SJCRH30 (cell line): Measurements from ENCODE around the gene FOXB1. TPM values are rescaled to one million over a fixed set of nuclear protein-coding genes. Genes with fewer than 3 reads are reported as not detected.

Experiments used
- DNase-seq, 2 experiments: peaks; one replicate each; pipeline ENCODE4 v3.0.0-alpha.2; 2015 to 2020
- H3K27ac ChIP-seq: fragments of 250-450 bp; sonication (Bioruptor Pico); 2 replicates; pipeline ENCODE4 v1.5.1; 2020; ENCODE audit warnings: mild to moderate bottlenecking, moderate library complexity
- H3K27me3 ChIP-seq: fragments of 250-450 bp; sonication (Bioruptor Pico); 2 replicates; pipeline ENCODE4 v1.5.1; 2020; ENCODE audit warnings: mild to moderate bottlenecking, moderate library complexity
- H3K36me3 ChIP-seq: fragments of 250-450 bp; sonication (Bioruptor Pico); 2 replicates; pipeline ENCODE4 v1.5.1; 2020; ENCODE audit warnings: mild to moderate bottlenecking, moderate library complexity
- H3K4me1 ChIP-seq: fragments of 250-450 bp; sonication (Bioruptor Pico); 2 replicates; pipeline ENCODE4 v1.5.1; 2020; ENCODE audit warnings: mild to moderate bottlenecking, moderate library complexity
- H3K4me3 ChIP-seq: fragments of 250-450 bp; sonication (Bioruptor Pico); 2 replicates; pipeline ENCODE4 v1.5.1; 2020; ENCODE audit warnings: mild to moderate bottlenecking, moderate library complexity
- H3K9me3 ChIP-seq: fragments of 250-450 bp; sonication (Bioruptor Pico); replicated peaks from 2 replicates; pipeline ENCODE4 v1.5.1; 2020; ENCODE audit warnings: mild to moderate bottlenecking, moderate library complexity
- total RNA-seq: library from RNA; depleted of rRNA; stranded (reverse); fragments of >200 nt; shearing (Covaris generic); gene quantifications from 2 replicates; pipeline ENCODE4 v1.2.3, GENCODE V29; 2014

Gene FOXB1
- total RNA-seq, 1 experiment from 2014 or later: 0.51 TPM

GRCh38 chr15:59994888-59995557 is 9.1 kb upstream of the FOXB1 start:
- H3K27ac ChIP-seq: no peak overlapping the region
- H3K4me1 ChIP-seq: peaks cover 18% of the 10 kb centered on the region
- H3K36me3 ChIP-seq: no peaks in the 10 kb centered on the region
- H3K9me3 ChIP-seq: no peaks in the 10 kb centered on the region
- H3K27me3 ChIP-seq: 0 out of 2 replicates have a peak, but pooled peaks cover 3% of the 10 kb centered on the region
- H3K4me3 ChIP-seq: no peak overlapping the region
- DNase-seq: no peak

GRCh38 chr15:59995568-59996297 is 8.4 kb upstream of the FOXB1 start:
- Histone ChIP-seq H3K27me3 (0 out of 2 replicates have a peak, but pooled peaks cover 7% of the 10 kb centered on the region), H3K9me3 (no peaks in the 10 kb centered on the region), H3K36me3 (no peaks in the 10 kb centered on the region), H3K4me3 (no peak overlapping the region), H3K4me1 (peaks cover 24% of the 10 kb centered on the region), H3K27ac (no peak overlapping the region)
- no peak for DNase-seq

DNA sequence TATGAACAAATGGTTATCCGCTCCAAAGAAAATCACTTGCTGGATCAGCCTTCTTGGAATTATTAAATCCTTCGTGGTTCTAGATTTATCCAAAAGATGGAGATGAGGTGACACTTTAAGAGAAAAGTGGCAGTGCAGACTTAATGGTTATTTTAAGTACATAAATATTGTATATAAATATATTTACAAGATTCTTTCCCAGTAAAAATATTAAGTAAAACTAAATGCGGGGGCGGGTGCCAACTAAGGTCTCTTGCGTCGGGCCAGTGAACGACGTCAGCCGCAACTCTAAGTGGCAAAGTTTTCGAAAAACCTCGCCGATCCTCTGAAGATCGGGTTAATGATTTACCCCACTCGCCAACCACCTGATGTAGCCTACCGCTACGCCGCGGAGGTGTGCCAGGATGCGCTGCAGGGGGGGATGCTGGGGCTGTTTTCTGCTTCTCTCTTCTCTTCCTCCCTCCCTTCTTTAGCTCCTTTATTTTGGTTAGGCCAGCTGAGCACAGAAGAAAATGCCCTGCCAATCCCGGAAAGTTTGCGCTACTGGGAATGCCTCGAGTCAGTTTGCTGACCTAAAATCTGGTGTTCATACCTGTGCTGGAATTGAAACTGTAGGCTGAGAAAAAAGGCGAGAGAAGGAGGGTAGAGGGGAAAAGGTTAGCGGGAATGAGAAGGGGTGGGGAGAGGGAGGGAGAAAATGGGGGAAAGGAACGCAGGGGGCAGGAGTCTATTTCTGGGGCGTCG is 7.6 kb upstream of the FOXB1 start:
- no peaks in the 10 kb centered on the region for H3K9me3 ChIP-seq
- H3K27ac ChIP-seq: no peak overlapping the region
- peak overlapping the region; percentile 38 for H3K4me3 ChIP-seq
- 0 out of 2 replicates have a peak, but pooled peaks cover 11% of the 10 kb centered on the region for H3K27me3 ChIP-seq
- no peaks in the 10 kb centered on the region for H3K36me3 ChIP-seq
- no peak for DNase-seq
- H3K4me1 ChIP-seq: peaks cover 29% of the 10 kb centered on the region

DNA sequence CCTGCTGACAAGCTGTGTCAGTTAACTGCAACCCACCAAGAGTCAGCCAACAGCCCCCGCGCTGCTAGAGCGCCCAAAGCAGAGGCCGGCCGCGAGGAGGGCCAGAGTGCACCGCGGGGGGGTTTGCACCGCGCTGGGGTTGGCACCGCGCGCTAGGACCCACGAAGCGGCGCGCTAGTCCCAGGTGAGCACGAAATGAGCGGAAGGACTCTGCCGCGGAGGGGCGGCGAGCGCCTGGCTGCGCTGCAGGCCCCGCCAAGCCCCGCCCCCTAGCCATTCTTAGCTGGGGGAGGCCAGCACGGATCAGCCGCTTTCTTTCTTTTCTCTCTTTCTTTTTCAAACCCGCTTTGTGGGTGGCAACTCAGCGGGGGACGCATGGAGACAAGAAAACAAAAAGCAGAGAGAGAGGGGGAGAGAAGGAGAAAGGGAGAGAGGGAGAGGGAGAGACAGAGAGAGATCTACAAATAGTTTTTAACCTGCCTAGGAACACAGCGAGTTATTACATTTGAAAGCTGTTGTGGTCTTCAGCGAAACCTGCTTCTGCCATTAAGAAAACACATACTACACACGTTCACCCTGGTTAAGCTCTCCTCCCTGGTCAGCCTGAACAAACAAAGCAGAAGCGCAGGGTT is 6.9 kb upstream of the FOXB1 start:
- Histone ChIP-seq H3K27me3 (peaks cover 14% of the 10 kb centered on the region), H3K27ac (no peak overlapping the region), H3K9me3 (no peaks in the 10 kb centered on the region), H3K4me3 (peak overlapping the region; percentile 38), H3K4me1 (peaks cover 29% of the 10 kb centered on the region), H3K36me3 (no peaks in the 10 kb centered on the region)
- peak in 1 of 2 experiments; percentile 47 for DNase-seq

- Histone ChIP-seq H3K4me1 (peaks cover 29% of the 10 kb centered on the region), H3K36me3 (no peaks in the 10 kb centered on the region), H3K27me3 (peaks cover 19% of the 10 kb centered on the region), H3K9me3 (no peaks in the 10 kb centered on the region), H3K27ac (no peak overlapping the region), H3K4me3 (no peak overlapping the region)
- peak in 1 of 2 experiments; percentile 24 for DNase-seq
These were observed 5.7 kb upstream of the FOXB1 start for GRCh38 chr15:59998305-59998949.

GRCh38 chr15:59998950-59999611 is 5.0 kb upstream of the FOXB1 start:
- Histone ChIP-seq H3K27ac (peak overlapping the region; percentile 58), H3K9me3 (no peaks in the 10 kb centered on the region), H3K36me3 (no peaks in the 10 kb centered on the region), H3K27me3 (peaks cover 24% of the 10 kb centered on the region), H3K4me3 (peak overlapping the region; percentile 54), H3K4me1 (peaks cover 29% of the 10 kb centered on the region)
- DNase-seq: peak; percentile 66 to 82

GRCh38 chr15:59999612-60000112 is 4.4 kb upstream of the FOXB1 start:
- H3K4me1 ChIP-seq: peaks cover 29% of the 10 kb centered on the region
- H3K27me3 ChIP-seq: peaks cover 24% of the 10 kb centered on the region
- peak; percentile 48 to 61 for DNase-seq
- peak overlapping the region; percentile 54 for H3K4me3 ChIP-seq
- H3K9me3 ChIP-seq: no peaks in the 10 kb centered on the region
- peak overlapping the region; percentile 58 for H3K27ac ChIP-seq
- H3K36me3 ChIP-seq: no peaks in the 10 kb centered on the region

DNA sequence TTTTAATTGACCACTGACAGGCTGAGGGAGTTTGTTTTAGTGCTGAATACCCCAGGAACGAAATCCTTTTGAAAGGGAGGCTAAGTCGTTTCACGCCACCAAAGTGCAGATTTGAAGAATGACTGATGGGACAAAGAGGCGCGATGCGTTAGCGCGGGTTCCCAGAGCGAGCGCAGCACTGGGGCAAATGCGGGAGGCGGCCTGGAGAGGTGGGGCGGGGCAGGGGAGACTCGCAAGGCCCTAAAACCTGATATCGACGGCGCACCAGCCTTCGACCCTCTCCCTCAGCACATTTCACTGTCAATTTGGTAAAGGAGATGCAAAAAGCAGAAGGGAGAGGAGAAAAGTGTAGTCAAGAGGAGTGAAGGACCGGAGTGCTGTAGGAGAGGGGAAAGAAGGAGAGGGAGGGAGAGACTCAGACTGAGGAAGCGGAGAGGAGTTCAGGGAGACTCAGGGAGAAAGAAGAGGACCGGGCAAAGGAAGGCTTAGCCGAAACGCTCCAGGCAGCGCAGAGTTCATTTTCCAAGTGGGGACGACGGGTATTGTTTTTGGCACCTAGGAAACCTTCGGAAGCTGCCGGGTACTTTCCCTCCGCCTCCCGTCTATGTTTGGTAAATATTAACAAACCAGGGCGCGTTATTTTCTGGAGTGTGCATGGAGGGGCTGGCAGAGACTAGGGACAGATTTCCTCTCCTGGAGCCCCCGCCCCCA is 3.8 kb upstream of the FOXB1 start:
- peaks cover 24% of the 10 kb centered on the region for H3K27me3 ChIP-seq
- H3K9me3 ChIP-seq: no peaks in the 10 kb centered on the region
- peak overlapping the region; percentile 54 for H3K4me3 ChIP-seq
- DNase-seq: peak; percentile 41 to 58
- H3K27ac ChIP-seq: peak overlapping the region; percentile 58
- H3K36me3 ChIP-seq: no peaks in the 10 kb centered on the region
- peaks cover 30% of the 10 kb centered on the region for H3K4me1 ChIP-seq

DNA sequence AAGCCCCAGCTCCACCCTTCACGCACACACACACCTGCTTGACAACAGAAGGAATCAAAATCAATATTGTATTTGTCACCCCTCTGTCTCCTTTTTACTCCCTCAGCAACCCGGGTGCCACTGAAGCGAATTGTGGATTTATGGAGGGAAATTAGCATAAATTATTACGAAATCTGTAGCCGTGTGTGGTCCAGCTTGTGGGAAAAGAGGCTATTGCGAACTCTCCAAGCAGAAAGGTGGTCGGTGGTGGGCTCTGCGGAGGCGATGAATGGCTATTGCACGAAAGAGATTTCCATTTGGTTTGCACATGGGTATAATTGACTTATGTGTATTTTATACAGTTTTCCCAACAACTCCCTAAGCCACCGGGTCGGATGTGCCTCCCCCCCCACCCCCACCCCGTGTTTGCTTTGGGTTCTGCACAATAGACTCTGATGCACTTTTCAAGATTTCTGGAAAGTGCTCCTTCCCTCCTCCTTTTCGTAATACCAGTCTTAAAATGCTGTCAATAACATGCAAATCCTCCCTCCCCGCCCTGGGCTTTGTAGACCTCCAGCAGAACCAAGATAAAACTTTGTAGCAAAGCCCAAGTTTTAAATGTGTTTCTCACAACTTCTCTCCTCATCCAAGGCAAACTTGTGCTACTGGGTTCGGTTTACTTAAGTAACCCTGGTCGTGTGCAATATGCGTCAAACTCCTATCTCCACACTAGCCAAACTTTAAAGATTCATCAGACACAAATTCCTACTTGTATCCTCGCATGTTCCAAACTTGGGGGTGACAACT is 3.1 kb upstream of the FOXB1 start:
- Histone ChIP-seq H3K9me3 (no peaks in the 10 kb centered on the region), H3K4me3 (peak overlapping the region; percentile 54), H3K4me1 (peaks cover 30% of the 10 kb centered on the region), H3K27ac (no peak overlapping the region), H3K36me3 (no peaks in the 10 kb centered on the region), H3K27me3 (peaks cover 24% of the 10 kb centered on the region)
- DNase-seq: no peak

DNA sequence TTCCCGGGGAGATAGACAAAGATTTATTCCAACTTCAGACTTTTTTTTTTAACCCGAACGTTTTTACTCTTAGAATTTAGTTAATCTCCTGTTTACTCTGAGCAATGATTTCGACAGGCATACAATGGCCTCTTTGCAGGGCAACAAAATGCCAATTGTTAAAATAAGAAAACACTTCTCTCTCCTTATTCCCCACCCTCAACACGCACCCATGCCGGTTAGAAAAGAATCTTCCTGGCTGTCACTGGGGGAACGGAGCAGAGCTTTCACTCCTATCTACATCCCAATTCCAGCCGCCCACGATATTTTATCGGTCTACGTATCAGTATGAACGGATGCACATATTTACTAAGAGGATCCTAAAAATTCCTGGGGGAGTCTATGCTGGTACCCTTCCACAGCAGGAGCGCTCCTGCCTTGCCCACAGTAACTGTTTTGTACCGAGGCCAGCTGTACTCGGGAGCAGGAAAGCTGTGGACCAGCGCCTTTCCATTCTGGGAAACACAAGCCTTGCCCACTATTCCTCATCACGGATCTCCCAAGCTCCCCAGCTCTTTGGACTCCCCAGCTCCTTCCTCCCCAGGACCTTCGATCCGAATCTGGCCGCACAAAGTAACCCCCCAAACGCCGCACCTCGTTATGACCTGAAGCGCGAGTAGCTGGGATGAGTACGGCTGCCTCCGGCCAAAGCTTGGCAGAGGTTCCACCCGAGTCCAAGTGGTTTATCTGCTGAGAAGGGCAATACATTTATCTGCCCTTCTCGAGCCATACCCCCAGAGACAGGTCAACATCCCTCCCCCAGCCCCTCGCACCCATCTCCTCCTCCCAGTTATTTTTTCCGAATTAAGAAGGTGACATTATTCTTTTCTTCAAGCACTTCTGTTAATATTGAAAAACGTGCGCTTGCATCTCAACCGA is 2.2 kb upstream of the FOXB1 start:
- no peak overlapping the region for H3K27ac ChIP-seq
- peaks cover 24% of the 10 kb centered on the region for H3K27me3 ChIP-seq
- no peaks in the 10 kb centered on the region for H3K36me3 ChIP-seq
- peak in 1 of 2 experiments; percentile 17 for DNase-seq
- no peaks in the 10 kb centered on the region for H3K9me3 ChIP-seq
- H3K4me3 ChIP-seq: peak overlapping the region; percentile 54; the same call in 1 of the 2 replicates
- peaks cover 30% of the 10 kb centered on the region for H3K4me1 ChIP-seq

DNA sequence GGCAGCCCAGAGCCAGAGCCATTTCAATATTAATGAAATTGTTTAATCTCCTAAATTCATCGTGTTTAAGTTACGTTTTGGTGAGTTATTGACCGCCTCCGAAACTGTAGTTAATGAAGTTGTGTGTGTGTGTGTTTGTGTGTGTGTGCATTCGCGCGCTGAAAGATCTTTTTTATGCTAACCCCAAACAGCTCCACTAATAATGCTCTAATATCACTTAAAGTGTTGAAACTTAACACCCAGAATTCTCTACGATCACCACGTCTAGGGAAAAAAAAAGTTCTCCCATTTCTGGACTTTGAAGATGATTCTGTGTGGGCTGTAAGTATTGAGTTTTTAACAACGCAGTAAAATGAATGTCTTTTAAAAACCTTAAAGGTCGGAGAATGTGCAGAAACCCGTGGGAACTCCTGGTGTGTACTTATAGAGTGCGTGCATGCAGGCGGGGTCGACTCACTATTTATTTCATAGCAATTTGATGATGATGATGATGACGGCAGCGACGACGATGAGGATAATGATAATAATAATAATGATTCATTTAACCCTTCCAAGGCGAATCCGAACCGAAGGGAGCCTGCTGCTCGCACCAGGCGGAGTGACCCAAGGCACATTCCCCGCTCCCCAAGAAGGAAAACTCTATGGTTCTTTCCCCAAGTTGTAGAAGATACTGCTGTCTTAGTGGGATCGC is 1.4 kb upstream of the FOXB1 start:
- no peaks in the 10 kb centered on the region for H3K36me3 ChIP-seq
- peaks cover 29% of the 10 kb centered on the region for H3K4me1 ChIP-seq

More for the DNA sequence above, 1.4 kb upstream of the FOXB1 start:
- no peak overlapping the region for H3K27ac ChIP-seq
- no peak overlapping the region for H3K4me3 ChIP-seq
- H3K9me3 ChIP-seq: no peaks in the 10 kb centered on the region
- no peak for DNase-seq
- peaks cover 24% of the 10 kb centered on the region for H3K27me3 ChIP-seq
